Anterior cingulate cortex (tissue), 58 donors: ENCODE measurements around the gene KLHL25.
A peak's percentile ranks its signal among the peaks of the same experiment; 100 is the strongest.

Experiments used
- DNase-seq, 58 donors: peaks; one replicate each; lab custom pipeline; 2025; lab: John Stamatoyannopoulos, UW

KLHL25 gene

GRCh38 chr15:85750319-85751290 is 44.1 kb downstream of the KLHL25 start:
- DNase-seq: peak in 50 of 58 donors; percentile 47 to 95 (median 75)

- peak in 28 of 58 donors; percentile 23 to 76 (median 44) for DNase-seq
Measured at GRCh38 chr15:85749261-85750151, 45.2 kb downstream of the KLHL25 start.

GRCh38 chr15:85748729-85749128 is 46.0 kb downstream of the KLHL25 start:
- DNase-seq: no peak

- no peak for DNase-seq
Measured at GRCh38 chr15:85748176-85748575, 46.5 kb downstream of the KLHL25 start.

GRCh38 chr15:85746641-85747040 is 48.1 kb downstream of the KLHL25 start:
- DNase-seq: no peak

- no peak for DNase-seq
Measured at GRCh38 chr15:85745525-85746150, 49.1 kb downstream of the KLHL25 start.

GRCh38 chr15:85745023-85745422 is 49.7 kb downstream of the KLHL25 start:
- no peak for DNase-seq

- no peak for DNase-seq
Measured at GRCh38 chr15:85744579-85744978, 50.1 kb downstream of the KLHL25 start.

GRCh38 chr15:85743392-85744055 is 51.2 kb downstream of the KLHL25 start:
- no peak for DNase-seq

GRCh38 chr15:85742186-85742821 is 52.4 kb downstream of the KLHL25 start:
- DNase-seq: peak in 26 of 58 donors; percentile 27 to 74 (median 50)

- DNase-seq: no peak
Measured at GRCh38 chr15:85741662-85742061, 53.1 kb downstream of the KLHL25 start.

GRCh38 chr15:85741021-85741421 is 53.7 kb downstream of the KLHL25 start:
- peak in 4 of 58 donors; percentile 19 to 30 (median 26) for DNase-seq

GRCh38 chr15:85737061-85737460 is 57.7 kb downstream of the KLHL25 start:
- no peak for DNase-seq

GRCh38 chr15:85733416-85733815 is 61.3 kb downstream of the KLHL25 start:
- no peak for DNase-seq

- peak in 16 of 58 donors; percentile 12 to 73 (median 28) for DNase-seq
Measured at GRCh38 chr15:85730001-85730820, 64.5 kb downstream of the KLHL25 start.

GRCh38 chr15:85727068-85727467 is 67.7 kb downstream of the KLHL25 start:
- no peak for DNase-seq

- no peak for DNase-seq
Measured at GRCh38 chr15:85726454-85726853, 68.3 kb downstream of the KLHL25 start.

- no peak for DNase-seq
Measured at GRCh38 chr15:85725564-85725963, 69.2 kb downstream of the KLHL25 start.

GRCh38 chr15:85725019-85725418 is 69.7 kb downstream of the KLHL25 start:
- DNase-seq: no peak
